ENCODE data around the gene OTOG. TPM values are rescaled to one million over a fixed set of nuclear protein-coding genes. Genes with fewer than 3 reads are reported as not detected.
A peak's percentile ranks its signal among the peaks of the same experiment; 100 is the strongest.

OTOG gene
- total RNA-seq, 1 donor, result not detected

GRCh38 chr11:17683377-17684161 is 136.5 kb downstream of the OTOG start:
- peak; percentile 77 for DNase-seq (ENCODE audit: low read depth)
- H3K4me3 ChIP-seq (ENCODE audit: low read depth, low read length), result no peak overlapping the region
- TF ChIP-seq CTCF (IDR thresholded peaks at IDR 0.05; ENCODE audit: insufficient read depth, low read length), result no peak

- no peak overlapping the region for H3K4me3 ChIP-seq (ENCODE audit: low read depth, low read length)
- TF ChIP-seq CTCF (IDR thresholded peaks at IDR 0.05; ENCODE audit: insufficient read depth, low read length), result no peak
- no peak for DNase-seq (ENCODE audit: low read depth)
These were observed 137.5 kb downstream of the OTOG start for GRCh38 chr11:17684550-17684949.

GRCh38 chr11:17686231-17686980 is 139.3 kb downstream of the OTOG start:
- no peak overlapping the region for H3K4me3 ChIP-seq (ENCODE audit: low read depth, low read length)
- DNase-seq (ENCODE audit: low read depth), result no peak
- no peak for TF ChIP-seq CTCF (IDR thresholded peaks at IDR 0.05; ENCODE audit: insufficient read depth, low read length)

GRCh38 chr11:17687946-17688670 is 141.0 kb downstream of the OTOG start:
- H3K4me3 ChIP-seq (ENCODE audit: low read depth, low read length), result no peak overlapping the region
- no peak for DNase-seq (ENCODE audit: low read depth)
- TF ChIP-seq CTCF (IDR thresholded peaks at IDR 0.05; ENCODE audit: insufficient read depth, low read length), result no peak

- no peak for TF ChIP-seq CTCF (IDR thresholded peaks at IDR 0.05; ENCODE audit: insufficient read depth, low read length)
- H3K4me3 ChIP-seq (ENCODE audit: low read depth, low read length), result no peak overlapping the region
- DNase-seq (ENCODE audit: low read depth), result no peak
These were observed 144.5 kb downstream of the OTOG start for GRCh38 chr11:17691550-17691949.

- no peak for DNase-seq (ENCODE audit: low read depth)
- TF ChIP-seq CTCF (IDR thresholded peaks at IDR 0.05; ENCODE audit: insufficient read depth, low read length), result no peak
- no peak overlapping the region for H3K4me3 ChIP-seq (ENCODE audit: low read depth, low read length)
These were observed 144.9 kb downstream of the OTOG start for GRCh38 chr11:17691976-17692375.
